ENCODE results near the gene PTPRR.

DNA sequence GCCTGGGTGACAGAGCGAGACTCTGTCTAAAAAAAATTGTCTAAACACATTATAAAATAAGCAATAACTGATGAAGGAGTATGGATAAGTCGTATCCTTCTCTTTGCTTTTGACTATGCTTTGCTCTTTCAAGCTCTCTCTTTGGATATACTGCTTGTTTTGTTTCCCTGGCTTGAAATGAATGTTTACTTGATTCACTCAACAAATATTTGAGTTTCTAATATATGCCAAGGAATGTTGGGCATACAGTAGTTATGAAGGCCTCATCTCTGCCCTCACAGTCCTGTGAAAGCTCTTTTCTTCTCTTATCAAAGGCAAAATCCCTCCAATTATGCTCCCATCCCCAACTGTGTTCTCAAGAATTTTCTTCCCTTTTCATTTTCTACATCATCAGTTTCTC is 123.5 kb downstream of the PTPRR start:
- TF ChIP-seq CTCF (IDR thresholded peaks at IDR 0.05) (no peak), EZH2 (IDR thresholded peaks at IDR 0.05; ENCODE audit: borderline replicate concordance, insufficient read depth, low read depth, low read length, poor library complexity, severe bottlenecking) (no peak)

All from B cell (primary cell).